ENCODE data around the gene QPRT.
"Not testable (repeated sequence)": the region's sequence is repeated elsewhere in the genome, so short reads cannot be mapped to it uniquely, and the experiment has no call there.

QPRT gene

GRCh38 chr16:29678691-29679267 is at the start of gene QPRT:
TSS of gene QPRT (plus strand) at chr16:29679180. CDS start at chr16:29679198, 18 bp downstream.
- DNase-seq = peak; percentile 49

- not testable (repeated sequence) for DNase-seq
Measured at GRCh38 chr16:29629318-29629717, 49.7 kb upstream of the QPRT start.

GRCh38 chr16:29631658-29632057 is 47.3 kb upstream of the QPRT start:
- not testable (repeated sequence) for DNase-seq

- DNase-seq = not testable (repeated sequence)
Measured at GRCh38 chr16:29635902-29636301, 43.1 kb upstream of the QPRT start.

GRCh38 chr16:29636368-29636767 is 42.6 kb upstream of the QPRT start:
- not testable (repeated sequence) for DNase-seq

DNA sequence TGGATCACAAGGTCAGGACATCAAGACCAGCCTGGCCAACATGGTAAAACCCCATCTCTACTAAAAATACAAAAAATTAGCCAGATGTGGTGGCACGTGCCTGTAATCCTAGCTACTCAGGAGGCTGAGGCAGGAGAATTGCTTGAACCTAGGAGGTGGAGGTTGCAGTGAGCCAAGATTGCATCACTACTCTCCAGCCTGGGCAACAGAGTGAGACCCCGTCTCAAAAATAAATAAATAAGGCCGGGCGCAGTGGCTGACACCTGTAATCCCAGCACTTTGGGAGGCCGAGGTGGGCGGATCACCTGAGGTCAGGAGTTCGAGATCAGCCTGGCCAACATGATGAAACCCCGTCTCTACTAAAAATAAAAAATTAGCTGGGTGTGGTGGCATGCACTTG is 40.2 kb upstream of the QPRT start:
- DNase-seq = not testable (repeated sequence)

DNA sequence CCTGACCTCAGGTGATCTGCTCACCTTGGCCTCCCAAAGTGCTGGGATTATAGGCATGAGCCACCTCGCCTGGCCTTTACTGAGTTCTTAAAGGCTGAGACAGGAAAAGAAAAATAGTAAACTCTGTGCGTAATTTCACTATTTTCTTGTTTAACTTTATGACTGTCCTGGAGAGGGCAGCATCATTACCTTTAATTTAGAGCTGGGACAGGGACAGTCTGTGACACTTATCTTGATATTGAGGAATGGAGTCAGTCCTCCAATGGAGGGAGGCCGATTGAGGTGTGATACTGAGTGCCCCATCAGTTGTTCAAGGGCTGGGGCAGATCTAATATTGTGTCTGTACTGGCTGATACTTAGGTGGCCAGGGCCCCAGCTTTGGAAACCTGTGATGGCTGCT is 37.4 kb upstream of the QPRT start:
- DNase-seq = peak; percentile 19

GRCh38 chr16:29643596-29643995 is 35.4 kb upstream of the QPRT start:
- no peak for DNase-seq

DNA sequence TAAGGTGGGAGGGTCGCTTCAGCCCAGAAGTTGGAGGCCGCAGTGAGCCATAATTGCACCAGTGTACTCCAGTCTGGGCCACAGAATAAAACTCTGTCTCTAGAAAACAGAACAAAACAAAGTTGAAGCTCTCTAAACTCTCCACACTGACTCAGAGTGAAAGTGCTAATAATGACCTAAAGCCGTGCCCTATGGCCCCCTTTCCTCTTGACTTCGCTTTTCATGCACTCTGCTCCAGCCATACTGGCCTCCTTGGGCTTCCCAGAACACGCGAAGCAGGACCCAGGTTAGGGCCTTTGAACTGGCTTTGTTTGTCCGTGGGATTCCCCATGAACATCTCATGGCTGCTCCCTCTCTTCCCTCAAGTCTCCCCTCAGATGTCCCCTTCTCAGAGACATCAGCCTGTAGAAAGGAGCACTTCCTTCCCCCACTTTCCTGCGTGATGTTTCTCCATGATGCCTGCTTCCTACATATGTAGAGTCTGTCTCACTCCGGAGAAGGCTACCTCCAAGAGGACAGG is 34.6 kb upstream of the QPRT start:
- DNase-seq = no peak

DNA sequence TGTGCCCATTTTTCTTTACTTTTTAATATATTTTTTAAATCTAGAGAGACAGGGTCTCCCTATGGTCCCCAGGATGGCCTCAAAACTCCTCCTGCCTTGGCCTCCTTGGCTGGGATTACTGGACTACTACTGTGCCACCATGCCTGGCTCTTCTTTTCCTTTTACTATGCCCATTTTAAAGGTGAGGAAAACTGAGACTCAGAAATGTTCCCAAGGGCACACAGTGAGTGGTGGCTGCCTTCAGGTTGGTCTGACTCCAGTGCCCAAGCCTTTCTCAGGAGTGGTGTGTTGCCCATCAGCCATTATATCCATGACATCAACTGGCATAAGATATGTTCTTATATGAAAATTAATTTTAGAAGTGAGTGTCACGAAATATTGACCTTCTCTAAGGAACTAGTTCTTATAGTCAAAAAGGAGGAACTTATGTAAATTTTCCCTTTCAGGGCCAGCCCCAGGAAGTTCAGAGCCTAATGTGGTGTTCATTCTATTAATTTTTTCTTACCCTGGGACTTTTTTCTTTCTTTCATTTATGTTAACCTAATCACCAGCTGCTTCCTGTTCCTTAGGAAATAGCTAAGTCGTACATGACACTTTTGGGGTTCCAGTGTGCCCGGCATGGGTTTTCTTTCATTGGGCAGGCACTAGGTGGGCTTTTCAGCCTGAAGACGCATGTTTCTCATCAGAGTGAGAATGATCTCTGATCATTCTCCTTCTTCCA is 33.8 kb upstream of the QPRT start:
- no peak for DNase-seq

GRCh38 chr16:29645694-29646187 is 33.2 kb upstream of the QPRT start:
- no peak for DNase-seq

DNA sequence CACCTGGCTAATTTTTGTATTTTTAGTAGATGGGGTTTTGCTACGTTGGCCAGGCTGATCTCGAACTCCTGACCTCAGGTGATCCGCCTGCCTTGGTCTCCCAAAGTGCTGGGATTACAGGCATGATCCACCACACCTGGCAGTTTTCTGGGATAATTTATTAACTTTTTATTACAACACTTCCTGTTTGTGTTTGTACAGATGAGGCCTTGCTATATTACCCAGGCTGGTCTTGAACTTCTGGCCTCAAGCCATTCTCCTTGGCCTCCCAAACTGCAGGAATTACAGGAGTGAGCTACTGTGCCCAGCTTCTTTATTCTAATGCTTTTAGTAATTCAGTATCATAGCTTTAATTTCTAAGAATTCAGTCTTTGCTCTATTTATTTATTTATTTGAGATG is 32.0 kb upstream of the QPRT start:
- DNase-seq = no peak

DNA sequence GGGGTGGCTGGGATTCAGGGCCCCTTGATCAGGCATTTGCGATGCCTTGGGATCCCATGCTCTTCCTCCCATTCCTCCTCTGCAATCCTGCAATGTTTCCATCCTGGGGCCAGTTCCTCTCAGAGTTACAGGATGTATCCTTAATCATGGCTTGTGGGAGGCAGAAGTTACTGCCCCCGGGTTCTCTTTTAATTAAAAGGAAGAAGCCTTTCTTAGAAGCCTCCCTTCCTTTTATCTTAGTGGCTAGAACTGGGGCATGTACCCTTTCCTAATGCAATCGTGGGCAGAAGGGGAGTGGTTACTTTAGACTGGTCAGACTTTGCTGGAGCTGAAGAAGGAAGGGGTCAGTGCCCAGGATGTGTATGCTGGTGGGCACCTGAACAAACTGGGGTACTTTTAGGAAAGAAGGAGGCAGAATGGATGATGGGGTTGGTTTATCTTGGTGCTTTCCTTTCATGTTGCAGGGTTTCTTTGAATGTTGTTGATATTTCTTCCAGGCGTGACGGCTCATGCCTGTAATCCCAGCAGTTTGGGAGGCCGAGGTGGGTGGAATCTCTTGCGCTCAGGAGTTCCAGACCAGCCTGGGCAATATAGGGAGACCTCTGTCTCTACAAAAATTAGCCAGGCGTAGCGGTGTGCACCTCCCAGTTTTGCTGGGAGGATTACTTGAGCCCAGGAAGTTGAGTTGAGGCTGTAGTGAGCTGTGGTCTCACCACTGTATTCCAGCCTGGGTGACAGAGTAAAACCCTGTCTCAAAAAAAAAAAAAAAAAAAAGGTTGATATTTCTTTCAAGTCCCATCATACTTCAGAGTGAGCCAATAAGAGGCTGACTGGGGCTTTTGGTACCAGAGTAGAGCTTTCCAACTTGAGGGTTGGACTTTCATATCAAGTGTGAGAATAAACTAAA is 29.1 kb upstream of the QPRT start:
- no peak for DNase-seq

DNA sequence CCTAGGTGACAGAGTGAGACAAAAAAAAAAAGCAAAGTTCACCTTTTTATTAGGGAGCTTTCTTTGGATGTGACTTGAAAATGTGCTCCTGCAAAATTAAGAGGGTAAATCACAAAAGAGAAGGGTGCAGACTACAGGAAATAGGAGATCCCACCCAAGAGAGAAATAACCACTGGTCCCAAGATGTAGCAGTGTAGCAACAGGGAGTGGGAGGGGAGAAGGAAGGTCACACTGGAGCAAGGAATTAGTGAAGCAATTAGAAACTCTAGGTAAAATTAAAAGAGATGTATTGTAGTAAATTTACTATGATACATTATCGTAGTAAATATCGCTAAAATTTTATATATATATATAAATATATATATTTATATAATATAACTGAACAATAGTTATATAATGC is 28.2 kb upstream of the QPRT start:
- DNase-seq = no peak

DNA sequence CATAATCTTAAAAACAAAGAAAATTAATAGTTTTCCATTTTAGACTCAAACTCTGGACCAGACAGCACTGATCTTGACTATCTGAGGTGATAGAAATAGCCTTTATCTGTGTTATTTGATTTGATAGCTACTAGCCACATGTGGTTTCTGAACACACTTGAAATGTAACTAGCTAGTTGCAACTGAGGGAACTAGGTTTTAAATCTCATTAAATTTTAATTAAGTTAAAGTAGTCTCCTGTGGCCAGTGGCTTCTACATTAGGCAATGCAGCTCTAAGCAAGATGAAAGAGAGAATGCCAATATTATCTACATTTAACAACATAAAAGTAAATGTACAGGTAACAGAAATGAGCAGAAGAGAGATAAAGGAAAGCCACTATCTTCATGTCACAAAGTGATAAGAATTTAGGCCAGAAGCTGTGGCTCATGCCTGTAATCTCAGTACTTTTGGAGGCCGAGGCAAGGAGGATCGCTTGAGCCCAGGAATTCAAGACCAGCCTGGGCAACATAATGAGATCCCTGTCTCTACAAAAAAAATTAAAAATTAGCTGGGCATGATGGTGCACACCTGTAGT is 27.1 kb upstream of the QPRT start:
- DNase-seq = no peak

- no peak for DNase-seq
Measured at GRCh38 chr16:29653471-29653870, 25.5 kb upstream of the QPRT start.

DNA sequence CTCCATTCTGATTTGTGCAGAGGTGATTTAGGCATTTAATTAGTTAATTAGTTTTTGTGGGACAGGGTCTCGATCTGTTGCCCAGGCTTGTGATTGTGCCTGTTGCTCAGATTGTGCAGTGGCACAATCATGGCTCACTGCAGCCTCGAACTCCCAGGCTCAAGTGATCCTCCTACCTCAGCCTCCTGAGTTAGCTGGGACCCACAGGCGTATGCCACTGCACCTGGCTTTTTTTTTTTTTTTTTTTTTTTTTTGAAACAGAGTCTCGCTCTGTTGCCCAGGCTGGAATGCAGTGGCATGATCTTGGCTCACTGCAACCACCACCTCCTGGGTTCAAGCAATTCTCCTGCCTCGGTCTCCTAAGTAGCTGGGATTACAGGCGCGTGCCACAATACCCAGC is 25.1 kb upstream of the QPRT start:
- not testable (repeated sequence) for DNase-seq

GRCh38 chr16:29656688-29657523 is 22.1 kb upstream of the QPRT start:
- DNase-seq = no peak

DNA sequence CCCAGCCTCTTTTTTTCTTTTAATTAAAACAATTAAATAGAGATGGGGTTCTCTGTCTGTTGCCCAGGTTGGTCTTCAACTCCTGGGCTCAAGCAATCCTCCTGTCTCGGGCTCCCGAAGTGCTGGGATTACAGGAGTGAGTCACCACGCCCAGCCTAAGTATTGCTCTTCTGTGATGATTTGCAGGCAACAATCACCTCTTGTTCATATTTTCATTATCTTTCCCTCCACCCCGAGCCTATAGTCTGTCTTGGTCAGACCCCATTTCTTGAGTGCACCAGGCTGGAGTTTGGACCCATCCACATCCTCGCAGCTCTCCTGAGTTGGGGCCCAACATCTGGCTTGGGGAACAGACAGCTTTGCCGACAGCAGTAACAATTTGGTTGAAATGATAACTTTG is 20.3 kb upstream of the QPRT start:
- no peak for DNase-seq

- no peak for DNase-seq
Measured at GRCh38 chr16:29662000-29662728, 16.8 kb upstream of the QPRT start.

DNA sequence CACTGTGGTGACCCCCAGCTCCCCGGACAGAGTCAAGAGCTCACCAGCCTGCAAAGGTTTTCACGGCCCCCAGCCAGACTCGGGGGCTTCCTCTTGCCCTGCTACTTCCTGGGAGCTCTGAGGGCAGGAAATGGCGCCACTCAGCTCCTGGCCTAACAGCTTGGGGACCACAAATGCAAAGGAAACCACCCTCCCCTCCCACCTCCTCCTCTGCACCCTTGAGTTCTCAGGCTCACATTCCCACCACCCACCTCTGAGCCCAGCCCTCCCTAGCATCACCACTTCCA is 16.3 kb upstream of the QPRT start:
- no peak for DNase-seq

All from NCI-H526 treated with DMSO at 0.1 percent for 48 hours (cell line).